ENCODE results near the gene ADAMTSL5.

- TF ChIP-seq POLR2A (IDR thresholded peaks at IDR 0.05): no peak
- TF ChIP-seq CTCF (IDR thresholded peaks at IDR 0.05): no peak
These were observed 13.4 kb upstream of the ADAMTSL5 start for GRCh38 chr19:1526066-1526778.
